PC-3 (cell line): Measurements from ENCODE around the gene CAD. TPM values are rescaled to one million over a fixed set of nuclear protein-coding genes. Genes with fewer than 3 reads are reported as not detected.

Experiments
- ATAC-seq: fragments of 200-7000 bp; cut with Tn5 transposase; 2 replicates; pipeline ENCODE4 v1.9.1; 2020; ENCODE audit warnings: mild to moderate bottlenecking, moderate library complexity
- BruUV-seq: library from RNA; stranded (reverse); fragments of 400-500 nt; replicated peaks from 2 replicates; lab custom pipeline; 2021; lab: Mats Ljungman, UMichigan
- CTCF ChIA-PET: fragments of 300-600 bp; sonication (Branson Sonifier 250); formaldehyde crosslinking; loops from one replicate; lab custom pipeline; 2022; ENCODE audit warnings: antibody characterized with exemption; lab: Charles Lee
- POLR2A ChIA-PET: fragments of 300-600 bp; sonication (Branson Sonifier 250); formaldehyde crosslinking; loops from one replicate; lab custom pipeline; 2022; ENCODE audit warnings: antibody characterized with exemption; ENCODE audit not compliant: unreplicated experiment; lab: Charles Lee
- DNase-seq: peaks from one replicate; pipeline ENCODE4 v3.0.0-alpha.2; 2015
- H2AFZ ChIP-seq: fragments of 300-600 bp; sonication (generic); 2 replicates; pipeline ENCODE4 v1.6.0; 2016; ENCODE audit warnings: antibody characterized with exemption, low read length
- H3F3A ChIP-seq: fragments of 300-600 bp; sonication (generic); one replicate; pipeline ENCODE4 v1.6.0; 2017; ENCODE audit warnings: antibody characterized with exemption, low read length, control low read depth, mild to moderate bottlenecking; ENCODE audit not compliant: unreplicated experiment
- H3K27ac ChIP-seq: fragments of 300-600 bp; sonication (generic); 2 replicates; pipeline ENCODE4 v1.5.1; 2016; ENCODE audit warnings: mild to moderate bottlenecking, low read length
- H3K27me3 ChIP-seq: fragments of 300-600 bp; sonication (generic); 2 replicates; pipeline ENCODE4 v1.6.1; 2016; ENCODE audit warnings: low read length, mixed read lengths
- H3K36me3 ChIP-seq: fragments of 300-600 bp; sonication (generic); 2 replicates; pipeline ENCODE4 v1.6.1; 2016; ENCODE audit warnings: low read depth, mixed run types, low read length, mixed read lengths
- H3K4me1 ChIP-seq: fragments of 300-600 bp; sonication (generic); 2 replicates; pipeline ENCODE4 v1.5.1; 2016; ENCODE audit warnings: low read length; ENCODE audit not compliant: insufficient read depth
- H3K4me2 ChIP-seq: fragments of 300-600 bp; sonication (generic); 2 replicates; pipeline ENCODE4 v1.6.0; 2016; ENCODE audit warnings: low read length
- H3K4me3 ChIP-seq: fragments of 300-600 bp; sonication (generic); 2 replicates; pipeline ENCODE4 v1.5.1; 2016; ENCODE audit warnings: mild to moderate bottlenecking, low read length, mixed read lengths
- H3K79me2 ChIP-seq: fragments of 300-600 bp; sonication (generic); 2 replicates; pipeline ENCODE4 v1.6.1; 2017; ENCODE audit warnings: low read length, mixed read lengths
- H3K9ac ChIP-seq: fragments of 300-600 bp; sonication (generic); 2 replicates; pipeline ENCODE4 v1.6.0; 2016; ENCODE audit warnings: mild to moderate bottlenecking, low read length
- H3K9me2 ChIP-seq: fragments of 300-600 bp; sonication (generic); replicated peaks from 2 replicates; pipeline ENCODE4 v1.6.1; 2016; ENCODE audit warnings: mixed run types, low read length, mixed read lengths
- H3K9me3 ChIP-seq: fragments of 300-600 bp; sonication (generic); 2 replicates; pipeline ENCODE4 v1.6.1; 2016; ENCODE audit warnings: low read length, mixed read lengths
- H4K20me1 ChIP-seq: fragments of 300-600 bp; sonication (generic); 2 replicates; pipeline ENCODE4 v1.6.1; 2016; ENCODE audit warnings: low read length, mixed read lengths
- CTCF ChIP-seq: fragments of 300-600 bp; sonication (generic); conservative IDR thresholded peaks from 2 replicates; pipeline ENCODE4 v1.5.1; 2017; ENCODE audit warnings: antibody characterized with exemption, low read depth, mild to moderate bottlenecking, low read length
- EZH2 ChIP-seq: fragments of 300-600 bp; sonication (generic); IDR thresholded peaks from one replicate; pipeline ENCODE4 v1.6.1; 2017; ENCODE audit warnings: antibody characterized with exemption, mild to moderate bottlenecking, low read length; ENCODE audit not compliant: unreplicated experiment
- EZH2phosphoT487 ChIP-seq: fragments of 300-600 bp; sonication (generic); IDR thresholded peaks from 2 replicates; pipeline ENCODE4 v1.6.1; 2018; ENCODE audit warnings: mild to moderate bottlenecking, antibody characterized with exemption, low read length, borderline replicate concordance
- intact Hi-C: fragments of 100-400 bp; cut with micrococcal nuclease; formaldehyde crosslinking; loops from 2 replicates; pipeline ENCODE4 v1.9.0; 2023
- total RNA-seq: library from RNA; depleted of rRNA; stranded (reverse); fragments of >200 nt; gene quantifications from 2 replicates; pipeline ENCODE4 v1.2.3, GENCODE V29; 2014

The CAD gene
- total RNA-seq, 1 experiment from 2014 or later = 85.9 TPM

DNA sequence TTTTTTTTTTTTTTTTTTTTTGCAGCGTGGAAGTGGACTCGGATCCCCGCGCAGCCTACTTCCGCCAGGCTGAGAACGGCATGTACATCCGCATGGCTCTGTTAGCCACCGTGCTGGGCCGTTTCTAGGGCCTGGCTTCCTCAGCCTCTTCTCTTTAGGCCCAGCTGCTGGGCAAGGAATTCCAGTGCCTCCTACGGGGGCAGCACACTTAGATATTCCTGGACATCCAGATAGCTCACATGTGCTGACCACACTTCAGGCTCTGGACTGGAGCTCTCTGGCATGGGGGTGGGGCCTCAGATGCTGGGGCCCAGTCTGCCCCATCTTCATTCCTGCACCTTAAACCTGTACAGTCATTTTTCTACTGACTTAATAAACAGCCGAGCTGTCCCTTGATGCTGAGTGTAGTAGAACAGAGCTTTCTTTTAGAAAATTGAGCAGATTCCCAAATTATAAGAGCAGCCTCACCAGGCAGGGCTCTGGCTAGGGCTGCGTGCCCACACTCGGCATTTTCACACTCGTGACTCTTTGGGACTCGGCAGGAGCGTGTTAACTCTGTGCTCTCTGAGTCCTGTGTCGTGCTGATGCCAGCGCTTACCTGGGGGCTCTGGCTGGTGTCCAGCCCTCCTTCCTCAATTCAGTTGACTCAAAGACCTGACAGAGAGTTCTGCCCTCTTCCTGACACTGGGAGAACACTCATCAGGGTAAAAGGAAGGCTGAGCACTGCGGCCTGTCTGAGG, 26.4 kb downstream of the CAD start:
- DNase-seq = no peak

GRCh38 chr2:27245116-27245515, 27.9 kb downstream of the CAD start:
- Histone ChIP-seq H3K27me3 (no peaks in the 10 kb centered on the region), H4K20me1 (no peaks in the 10 kb centered on the region), H3K27ac (no peak overlapping the region), H3K9ac (no peak overlapping the region), H3K36me3 (peaks cover 40% of the 10 kb centered on the region), H3K4me2 (no peak overlapping the region), H2AFZ (no peak overlapping the region), H3K4me3 (no peak overlapping the region), H3K9me3 (no peaks in the 10 kb centered on the region), H3K9me2 (no peaks in the 10 kb centered on the region), H3F3A (no peaks in the 10 kb centered on the region), H3K79me2 (no peaks in the 10 kb centered on the region), H3K4me1 (peaks cover 11% of the 10 kb centered on the region)
- CTCF ChIA-PET = no interaction called here
- ATAC-seq (no peak), DNase-seq (no peak)
- TSS peak; percentile 10 for BruUV-seq
- intact Hi-C loops = no loop called here
- POLR2A ChIA-PET = no interaction called here
- TF ChIP-seq EZH2phosphoT487 (no peak), CTCF (no peak), EZH2 (no peak)

More for the DNA sequence above, 26.4 kb downstream of the CAD start:
- TF ChIP-seq EZH2 = no peak
- TF ChIP-seq EZH2phosphoT487 = no peak
- TF ChIP-seq CTCF = no peak
- Histone ChIP-seq H3K9me3 (no peaks in the 10 kb centered on the region), H3K79me2 (no peaks in the 10 kb centered on the region), H3K9me2 (no peaks in the 10 kb centered on the region), H3K4me1 (no peaks in the 10 kb centered on the region), H3K27me3 (no peaks in the 10 kb centered on the region), H3K27ac (no peak overlapping the region), H3F3A (no peaks in the 10 kb centered on the region), H3K4me2 (no peak overlapping the region), H4K20me1 (no peaks in the 10 kb centered on the region), H3K36me3 (peaks cover 51% of the 10 kb centered on the region), H3K4me3 (no peak overlapping the region), H3K9ac (no peak overlapping the region), H2AFZ (no peak overlapping the region)
- BruUV-seq = no TSS peak
- intact Hi-C loops = no loop called here
- ATAC-seq = no peak
- ChIA-PET POLR2A (no interaction called here), CTCF (no interaction called here)

- no peak overlapping the region for H3K4me3 ChIP-seq
- no peaks in the 10 kb centered on the region for H3K9me2 ChIP-seq
- peaks cover 11% of the 10 kb centered on the region for H3K4me1 ChIP-seq
- H3K36me3 ChIP-seq = peaks cover 40% of the 10 kb centered on the region
- no TSS peak for BruUV-seq
- H2AFZ ChIP-seq = no peak overlapping the region
- CTCF ChIA-PET = no interaction called here
- ATAC-seq (no peak), DNase-seq (no peak)
- H3K9ac ChIP-seq = no peak overlapping the region
- H3F3A ChIP-seq = no peaks in the 10 kb centered on the region
- no peaks in the 10 kb centered on the region for H3K79me2 ChIP-seq
- TF ChIP-seq EZH2phosphoT487 = no peak
- no peak for TF ChIP-seq EZH2
- no peak for TF ChIP-seq CTCF
- H4K20me1 ChIP-seq = no peaks in the 10 kb centered on the region
- no peaks in the 10 kb centered on the region for H3K27me3 ChIP-seq
- H3K27ac ChIP-seq = no peak overlapping the region
- intact Hi-C loops = no loop called here
- no peaks in the 10 kb centered on the region for H3K9me3 ChIP-seq
- no peak overlapping the region for H3K4me2 ChIP-seq
- POLR2A ChIA-PET = no interaction called here
Measured at GRCh38 chr2:27245626-27246025, 28.5 kb downstream of the CAD start.
